ENCODE measurements around the gene JAG1.

DNA sequence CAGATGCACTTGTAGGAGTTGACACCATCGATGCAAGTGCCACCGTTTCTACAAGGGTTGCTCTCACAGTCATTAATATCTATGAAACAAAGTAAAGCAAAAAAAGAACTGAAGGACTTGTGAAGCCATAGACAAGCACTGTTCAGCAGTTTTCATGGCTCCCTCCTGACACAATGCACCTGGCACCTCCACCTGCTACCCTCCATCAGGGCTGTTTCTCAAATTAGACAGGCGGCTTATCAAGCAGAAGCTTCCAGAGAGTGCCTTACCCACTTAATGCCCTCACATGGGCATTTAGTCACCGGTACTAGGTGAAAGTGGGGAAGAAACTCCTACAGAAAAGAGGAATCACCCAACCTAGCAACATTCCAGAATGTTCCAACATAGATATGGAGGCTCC lies 27.8 kb downstream of the JAG1 start:
- TF ChIP-seq, protein P1, sequence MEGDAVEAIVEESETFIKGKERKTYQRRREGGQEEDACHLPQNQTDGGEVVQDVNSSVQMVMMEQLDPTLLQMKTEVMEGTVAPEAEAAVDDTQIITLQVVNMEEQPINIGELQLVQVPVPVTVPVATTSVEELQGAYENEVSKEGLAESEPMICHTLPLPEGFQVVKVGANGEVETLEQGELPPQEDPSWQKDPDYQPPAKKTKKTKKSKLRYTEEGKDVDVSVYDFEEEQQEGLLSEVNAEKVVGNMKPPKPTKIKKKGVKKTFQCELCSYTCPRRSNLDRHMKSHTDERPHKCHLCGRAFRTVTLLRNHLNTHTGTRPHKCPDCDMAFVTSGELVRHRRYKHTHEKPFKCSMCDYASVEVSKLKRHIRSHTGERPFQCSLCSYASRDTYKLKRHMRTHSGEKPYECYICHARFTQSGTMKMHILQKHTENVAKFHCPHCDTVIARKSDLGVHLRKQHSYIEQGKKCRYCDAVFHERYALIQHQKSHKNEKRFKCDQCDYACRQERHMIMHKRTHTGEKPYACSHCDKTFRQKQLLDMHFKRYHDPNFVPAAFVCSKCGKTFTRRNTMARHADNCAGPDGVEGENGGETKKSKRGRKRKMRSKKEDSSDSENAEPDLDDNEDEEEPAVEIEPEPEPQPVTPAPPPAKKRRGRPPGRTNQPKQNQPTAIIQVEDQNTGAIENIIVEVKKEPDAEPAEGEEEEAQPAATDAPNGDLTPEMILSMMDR (IDR thresholded peaks at IDR 0.05; ENCODE audit: insufficient read depth, low read depth, low read length), result no peak
- TF ChIP-seq EZH2 (IDR thresholded peaks at IDR 0.05; ENCODE audit: insufficient read depth, low read length), result no peak

All from astrocyte (in vitro differentiated cells and primary cell).